ENCODE measurements around the gene ADCYAP1.

- TF ChIP-seq EZH2phosphoT487 (IDR thresholded peaks at IDR 0.05; ENCODE audit: borderline replicate concordance, low read length) (no peak), CTCF (conservative IDR thresholded peaks at IDR 0.05; ENCODE audit: low read depth, low read length) (no peak)
Observed at GRCh38 chr18:949724-950631, 45.3 kb downstream of the ADCYAP1 start.

Measured in PC-3 (cell line).